MCF 10A (cell line): ENCODE results near the gene ANKH. TPM values are rescaled to one million over a fixed set of nuclear protein-coding genes. Genes with fewer than 3 reads are reported as not detected.

Experiments
- BruUV-seq: library from RNA; stranded (reverse); fragments of 400-500 nt; replicated peaks from 2 replicates; lab custom pipeline; 2021; lab: Mats Ljungman, UMichigan
- CTCF ChIA-PET: fragments of 300-600 bp; sonication (Branson Sonifier 250); formaldehyde crosslinking; extraction: SDS; loops from one replicate; lab custom pipeline; 2021; ENCODE audit warnings: antibody characterized with exemption, inconsistent platforms; lab: Yijun Ruan, JAX
- POLR2A ChIA-PET: fragments of 300-600, 350-650 bp; sonication (Branson Sonifier 250); formaldehyde crosslinking; extraction: SDS; loops from one replicate; lab custom pipeline; 2020; ENCODE audit warnings: antibody characterized with exemption, inconsistent platforms; lab: Yijun Ruan, JAX
- DNase-seq: peaks from one replicate; pipeline ENCODE4 v3.0.0-alpha.2; 2018; ENCODE audit not compliant: unreplicated experiment
- H3K27ac Mint-ChIP-seq: one replicate; pipeline ENCODE4 v1.8.0; 2022; ENCODE audit warnings: mild to moderate bottlenecking, low read depth, mixed read lengths; ENCODE audit not compliant: unreplicated experiment
- H3K27me3 Mint-ChIP-seq: one replicate; pipeline ENCODE4 v1.8.0; 2022; ENCODE audit warnings: mixed read lengths; ENCODE audit not compliant: insufficient read depth, unreplicated experiment
- H3K36me3 Mint-ChIP-seq: one replicate; pipeline ENCODE4 v1.8.0; 2022; ENCODE audit warnings: mild to moderate bottlenecking, moderate library complexity, mixed read lengths; ENCODE audit not compliant: insufficient read depth, unreplicated experiment
- H3K4me1 Mint-ChIP-seq: one replicate; pipeline ENCODE4 v1.8.0; 2022; ENCODE audit warnings: mixed read lengths; ENCODE audit not compliant: insufficient read depth, unreplicated experiment
- H3K4me3 Mint-ChIP-seq: one replicate; pipeline ENCODE4 v1.8.0; 2022; ENCODE audit warnings: mild to moderate bottlenecking, moderate library complexity, mixed read lengths; ENCODE audit not compliant: unreplicated experiment
- H3K9me3 Mint-ChIP-seq: one replicate; pipeline ENCODE4 v1.8.0; 2022; ENCODE audit warnings: mixed read lengths; ENCODE audit not compliant: unreplicated experiment
- CTCF ChIP-seq: fragments of 200-600 bp; IDR thresholded peaks from one replicate; pipeline ENCODE4 v1.8.0; 2022; ENCODE audit warnings: antibody characterized with exemption, mild to moderate bottlenecking; ENCODE audit not compliant: unreplicated experiment
- intact Hi-C: fragments of 100-400 bp; cut with micrococcal nuclease; formaldehyde crosslinking; loops from 2 replicates; pipeline ENCODE4 v1.14.1; 2022
- total RNA-seq: library from RNA; stranded (reverse); gene quantifications from 2 replicates; pipeline ENCODE4 v1.2.3, GENCODE V29; 2022

Gene ANKH
- total RNA-seq, 1 experiment from 2014 or later: 65.7 TPM

DNA sequence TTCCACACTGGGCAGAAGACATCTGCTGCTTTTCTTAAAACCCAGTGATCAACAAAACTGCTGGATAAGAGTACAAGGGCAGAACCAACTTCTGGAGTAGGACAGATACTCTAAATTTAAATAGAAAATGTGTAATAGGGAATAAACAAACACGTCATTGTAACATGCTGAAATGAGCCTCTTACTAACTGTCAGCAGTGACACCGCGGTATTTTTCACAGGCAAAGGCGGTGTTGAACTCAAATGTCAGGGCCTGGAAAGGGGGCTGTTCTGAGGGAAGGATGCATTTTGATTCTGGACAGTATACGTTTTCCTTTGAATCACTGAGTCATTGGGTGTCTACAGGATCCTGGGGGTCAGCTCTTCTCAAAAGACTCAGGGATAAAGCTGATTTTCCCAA is 133.5 kb downstream of the ANKH start:
- CTCF ChIA-PET: interaction anchor here (0.5 to 1.4 kb wide), 3 partner anchors 9 to 11 kb away, joined by 3 to 6 read pairs (median 3); no protein-coding TSS in a partner anchor
- Mint-ChIP-seq H3K9me3 (no peaks in the 10 kb centered on the region), H3K4me3 (no peak overlapping the region), H3K4me1 (peaks cover 4% of the 10 kb centered on the region), H3K27ac (no peak overlapping the region), H3K36me3 (peaks cover 22% of the 10 kb centered on the region), H3K27me3 (no peaks in the 10 kb centered on the region)
- no TSS peak for BruUV-seq
- POLR2A ChIA-PET: no interaction called here
- no peak for DNase-seq
- TF ChIP-seq CTCF: no peak
- intact Hi-C loops: no loop called here

- peaks cover under 1% of the 10 kb centered on the region for H3K4me1 Mint-ChIP-seq
- POLR2A ChIA-PET: no interaction called here
- no TSS peak for BruUV-seq
Measured at GRCh38 chr5:14737291-14737690, 134.3 kb downstream of the ANKH start.

DNA sequence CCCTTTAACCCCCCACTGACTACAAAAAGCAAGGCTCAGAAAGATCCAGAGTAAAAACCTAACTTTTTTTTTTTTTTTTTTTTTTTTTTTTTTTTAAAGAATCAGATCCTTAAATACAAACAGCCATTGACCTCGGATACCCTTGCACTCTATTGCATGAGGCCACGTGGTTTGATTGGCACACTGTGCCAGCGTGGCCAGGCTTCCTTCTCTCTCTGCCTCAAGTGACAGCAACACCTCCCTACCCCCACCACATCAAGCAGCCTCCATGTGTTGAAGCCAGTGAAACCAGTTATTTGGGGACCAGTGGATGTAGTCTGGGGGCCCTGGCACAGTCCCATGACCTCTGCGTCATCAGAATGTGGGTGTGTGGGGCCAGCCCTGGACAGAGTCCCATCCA is 135.6 kb downstream of the ANKH start:
- Mint-ChIP-seq H3K27ac (no peak overlapping the region), H3K27me3 (no peaks in the 10 kb centered on the region), H3K4me1 (no peaks in the 10 kb centered on the region), H3K36me3 (peaks cover 13% of the 10 kb centered on the region), H3K4me3 (no peak overlapping the region), H3K9me3 (no peaks in the 10 kb centered on the region)
- CTCF ChIA-PET: interaction anchor here (1.2 kb wide), 1 partner anchor 268 kb away, joined by 4 read pairs; no protein-coding TSS in a partner anchor
- no TSS peak for BruUV-seq
- DNase-seq: no peak
- intact Hi-C loops: no loop called here
- POLR2A ChIA-PET: no interaction called here
- TF ChIP-seq CTCF: no peak

More at GRCh38 chr5:14737291-14737690, 134.3 kb downstream of the ANKH start:
- no peak for DNase-seq
- no peak for TF ChIP-seq CTCF
- no peaks in the 10 kb centered on the region for H3K27me3 Mint-ChIP-seq
- H3K27ac Mint-ChIP-seq: no peak overlapping the region
- H3K9me3 Mint-ChIP-seq: no peaks in the 10 kb centered on the region
- CTCF ChIA-PET: interaction anchor here (0.9 to 1.4 kb wide), 3 partner anchors 9 to 74 kb away, joined by 3 to 6 read pairs (median 3); no protein-coding TSS in a partner anchor
- no peak overlapping the region for H3K4me3 Mint-ChIP-seq
- peaks cover 17% of the 10 kb centered on the region for H3K36me3 Mint-ChIP-seq
- intact Hi-C loops: no loop called here

GRCh38 chr5:14734396-14734795 is 137.2 kb downstream of the ANKH start:
- Mint-ChIP-seq H3K27ac (no peak overlapping the region), H3K9me3 (no peaks in the 10 kb centered on the region)

More at GRCh38 chr5:14734396-14734795, 137.2 kb downstream of the ANKH start:
- BruUV-seq: no TSS peak
- intact Hi-C loops: no loop called here
- Mint-ChIP-seq H3K4me3 (no peak overlapping the region), H3K4me1 (no peaks in the 10 kb centered on the region), H3K27me3 (no peaks in the 10 kb centered on the region), H3K36me3 (peaks cover 13% of the 10 kb centered on the region)
- ChIA-PET CTCF (no interaction called here), POLR2A (no interaction called here)
- DNase-seq: no peak
- no peak for TF ChIP-seq CTCF
